Measurements from ENCODE around the gene PCLAF. TPM values are rescaled to one million over a fixed set of nuclear protein-coding genes. Genes with fewer than 3 reads are reported as not detected.
"Not testable (repeated sequence)": the region's sequence is repeated elsewhere in the genome, so short reads cannot be mapped to it uniquely, and the experiment has no call there.

The PCLAF gene
- total and polyA plus RNA-seq, 9 donors = 0.37 to 2.2 (median 1.3) TPM; not detected in 4

DNA sequence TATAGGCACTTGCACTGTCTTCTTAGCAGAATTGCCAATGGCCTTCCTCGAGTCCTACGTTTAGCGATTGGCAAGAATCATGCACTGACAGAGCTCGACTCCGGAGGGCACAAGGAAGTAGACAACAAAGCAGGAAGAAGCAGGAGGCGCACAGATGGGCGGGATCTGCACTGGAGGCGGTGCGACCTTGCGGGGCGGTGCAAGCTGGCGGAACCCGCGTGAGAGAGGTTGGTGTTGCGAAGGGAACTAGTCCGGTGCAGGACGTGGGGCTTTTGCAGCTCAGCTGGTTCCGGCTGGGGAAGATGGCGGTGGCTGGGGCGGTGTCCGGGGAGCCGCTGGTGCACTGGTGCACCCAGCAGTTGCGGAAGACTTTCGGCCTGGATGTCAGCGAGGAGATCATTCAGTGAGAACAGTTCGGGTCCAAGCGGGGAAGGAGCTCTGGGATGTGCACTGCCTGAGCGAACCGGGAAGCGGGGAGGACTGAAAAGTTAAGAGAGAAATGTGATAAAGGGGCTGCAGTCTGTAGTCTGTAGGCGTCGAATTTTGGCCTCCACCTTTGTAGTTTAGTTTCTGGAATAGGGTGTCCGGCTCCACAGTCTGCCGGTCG, 6.4 kb upstream of the PCLAF start, which contains the start of gene TRIP4:
Gene TRIP4, plus strand, starts transcription at position 275 of the 607 bp plus-strand sequence. Its CDS starts 28 bp downstream, at position 303.
- Histone ChIP-seq H3K9me3 (no peaks in the 10 kb centered on the region), H3K27me3 (no peaks in the 10 kb centered on the region), H3K4me3 (peak within 1 kb of the TSS; percentile 46), H3K36me3 (no peaks in the 10 kb centered on the region), H3K27ac (peak within 1 kb of the TSS in 1 of 2 donors; percentile 52), H3K4me1 (ENCODE audit: insufficient read depth) (peaks cover 3% of the 10 kb centered on the region)
- peak; percentile 89 to 95 (median 90) for DNase-seq
- TF ChIP-seq POLR2A (IDR thresholded peaks at IDR 0.05) = peak; percentile 52
- TF ChIP-seq EP300 (IDR thresholded peaks at IDR 0.05) = no peak
- TF ChIP-seq, protein P1, sequence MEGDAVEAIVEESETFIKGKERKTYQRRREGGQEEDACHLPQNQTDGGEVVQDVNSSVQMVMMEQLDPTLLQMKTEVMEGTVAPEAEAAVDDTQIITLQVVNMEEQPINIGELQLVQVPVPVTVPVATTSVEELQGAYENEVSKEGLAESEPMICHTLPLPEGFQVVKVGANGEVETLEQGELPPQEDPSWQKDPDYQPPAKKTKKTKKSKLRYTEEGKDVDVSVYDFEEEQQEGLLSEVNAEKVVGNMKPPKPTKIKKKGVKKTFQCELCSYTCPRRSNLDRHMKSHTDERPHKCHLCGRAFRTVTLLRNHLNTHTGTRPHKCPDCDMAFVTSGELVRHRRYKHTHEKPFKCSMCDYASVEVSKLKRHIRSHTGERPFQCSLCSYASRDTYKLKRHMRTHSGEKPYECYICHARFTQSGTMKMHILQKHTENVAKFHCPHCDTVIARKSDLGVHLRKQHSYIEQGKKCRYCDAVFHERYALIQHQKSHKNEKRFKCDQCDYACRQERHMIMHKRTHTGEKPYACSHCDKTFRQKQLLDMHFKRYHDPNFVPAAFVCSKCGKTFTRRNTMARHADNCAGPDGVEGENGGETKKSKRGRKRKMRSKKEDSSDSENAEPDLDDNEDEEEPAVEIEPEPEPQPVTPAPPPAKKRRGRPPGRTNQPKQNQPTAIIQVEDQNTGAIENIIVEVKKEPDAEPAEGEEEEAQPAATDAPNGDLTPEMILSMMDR (IDR thresholded peaks at IDR 0.05) = peak in 1 of 3 donors; percentile 21
- WGBS, 3 donors = 0 to 1% (median 1%) methylated on average over 35 of the region's 35 CpGs
- intact Hi-C loops (cut with DNase I) = no loop called here

DNA sequence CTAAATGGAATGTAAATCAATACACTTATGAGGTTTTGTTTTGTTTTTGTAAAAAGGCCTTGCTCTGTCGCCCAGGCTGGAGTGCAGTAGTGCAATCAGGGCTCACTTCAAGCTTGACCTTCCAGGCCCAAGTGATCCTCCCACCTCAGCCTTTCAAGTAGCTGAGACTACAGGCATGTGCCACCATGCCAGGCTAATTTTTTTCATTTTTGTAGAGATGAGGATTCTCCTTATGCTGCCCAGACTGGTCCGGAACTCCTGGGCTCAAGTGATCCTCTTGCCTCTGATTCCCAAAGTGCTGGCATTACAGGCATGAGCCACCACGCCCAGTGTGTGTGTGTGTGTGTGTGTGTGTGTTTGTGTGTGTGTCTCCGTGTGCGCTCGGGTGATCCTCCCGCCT, 5.0 kb upstream of the PCLAF start:
- H3K27me3 ChIP-seq = no peaks in the 10 kb centered on the region
- H3K4me3 ChIP-seq = no peak overlapping the region
- no peak overlapping the region for H3K27ac ChIP-seq
- 84 to 94% (median 86%) methylated on average over 7 of the region's 7 CpGs for WGBS, 3 donors
- H3K9me3 ChIP-seq = no peaks in the 10 kb centered on the region
- no peak for DNase-seq
- intact Hi-C loops (cut with DNase I) = no loop called here
- peaks cover 3% of the 10 kb centered on the region for H3K4me1 ChIP-seq (ENCODE audit: insufficient read depth)
- TF ChIP-seq POLR2A (IDR thresholded peaks at IDR 0.05) (no peak), EP300 (IDR thresholded peaks at IDR 0.05) (no peak)
- TF ChIP-seq, protein P1 (IDR thresholded peaks at IDR 0.05) = no peak
- H3K36me3 ChIP-seq = no peaks in the 10 kb centered on the region

DNA sequence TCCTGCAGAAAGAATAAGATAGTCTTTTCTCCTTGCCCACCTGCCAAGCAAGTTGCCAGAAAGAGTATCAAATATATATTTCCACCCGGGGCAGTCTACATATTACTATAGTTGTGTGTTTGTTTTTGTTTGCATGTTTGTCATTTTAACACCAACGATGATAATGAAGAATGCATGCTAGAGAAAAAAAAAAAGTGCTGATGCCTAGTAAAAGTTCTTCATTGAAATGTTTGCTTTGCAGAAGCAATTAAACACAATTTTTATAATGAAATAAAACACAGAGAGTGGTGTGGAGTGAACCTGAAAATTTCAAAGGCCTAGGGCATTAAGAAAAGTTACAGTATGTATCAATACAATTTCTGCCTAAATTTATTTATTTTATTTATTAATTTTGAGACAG, 2.5 kb upstream of the PCLAF start:
- H3K27ac ChIP-seq = no peak overlapping the region
- TF ChIP-seq EP300 (IDR thresholded peaks at IDR 0.05) (no peak), POLR2A (IDR thresholded peaks at IDR 0.05) (no peak)
- TF ChIP-seq, protein P1 (IDR thresholded peaks at IDR 0.05) = no peak
- DNase-seq = no peak
- H3K9me3 ChIP-seq = no peaks in the 10 kb centered on the region
- H3K27me3 ChIP-seq = no peaks in the 10 kb centered on the region
- H3K4me1 ChIP-seq (ENCODE audit: insufficient read depth) = peaks cover 3% of the 10 kb centered on the region
- 64 to 81% (median 75%) methylated on average over 2 of the region's 2 CpGs for WGBS, 3 donors
- H3K36me3 ChIP-seq = no peaks in the 10 kb centered on the region
- no peak overlapping the region for H3K4me3 ChIP-seq
- intact Hi-C loops (cut with DNase I) = no loop called here

DNA sequence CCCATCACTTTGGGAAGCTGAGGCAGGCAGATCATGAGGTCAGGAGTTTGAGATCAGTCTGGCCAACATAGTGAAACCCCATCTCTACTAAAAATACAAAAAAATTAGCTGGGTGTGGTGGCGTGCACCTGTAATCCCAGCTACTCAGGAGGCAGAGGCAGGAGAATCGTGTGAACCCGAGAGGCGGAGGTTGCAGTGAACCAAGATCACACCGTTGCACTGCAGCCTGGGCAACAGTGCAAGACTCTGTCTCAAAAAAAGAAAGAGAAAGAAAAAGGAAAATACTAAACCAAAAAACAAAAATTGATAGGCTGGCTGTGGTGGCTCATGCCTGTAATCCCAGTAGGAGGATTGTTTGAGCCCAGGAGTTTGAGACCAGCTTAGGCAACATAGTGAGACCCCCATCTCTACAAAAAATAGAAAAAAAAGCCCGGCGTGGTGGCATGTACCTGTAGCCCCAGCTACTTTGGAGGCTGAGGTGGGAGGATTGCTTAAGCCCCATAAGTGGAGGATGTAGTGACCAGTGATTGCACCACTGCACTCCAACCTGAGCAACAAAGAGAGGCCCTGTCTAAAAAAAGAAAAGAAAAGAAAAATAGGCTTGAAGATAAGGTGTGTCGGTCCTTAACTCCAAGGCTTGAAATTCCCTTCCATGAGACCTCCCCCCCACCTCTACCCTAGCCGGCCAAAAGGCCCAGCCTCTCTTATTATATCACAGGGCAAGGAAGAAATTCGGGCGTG, 941 bp downstream of the PCLAF start:
- H3K9me3 ChIP-seq; H3K4me1 ChIP-seq (ENCODE audit: insufficient read depth); H3K27me3 ChIP-seq; DNase-seq; intact Hi-C loops (cut with DNase I); H3K4me3 ChIP-seq; H3K27ac ChIP-seq; H3K36me3 ChIP-seq: not testable (repeated sequence)
- WGBS, 3 donors = 49 to 54% (median 52%) methylated on average over 11 of the region's 11 CpGs
